ENCODE measurements around the gene FBXL14. TPM values are rescaled to one million over a fixed set of nuclear protein-coding genes. Genes with fewer than 3 reads are reported as not detected.
A peak's percentile ranks its signal among the peaks of the same experiment; 100 is the strongest.

The FBXL14 gene
- polyA plus RNA-seq, 3 donors, result 6.2 to 9.8 (median 7.2) TPM

DNA sequence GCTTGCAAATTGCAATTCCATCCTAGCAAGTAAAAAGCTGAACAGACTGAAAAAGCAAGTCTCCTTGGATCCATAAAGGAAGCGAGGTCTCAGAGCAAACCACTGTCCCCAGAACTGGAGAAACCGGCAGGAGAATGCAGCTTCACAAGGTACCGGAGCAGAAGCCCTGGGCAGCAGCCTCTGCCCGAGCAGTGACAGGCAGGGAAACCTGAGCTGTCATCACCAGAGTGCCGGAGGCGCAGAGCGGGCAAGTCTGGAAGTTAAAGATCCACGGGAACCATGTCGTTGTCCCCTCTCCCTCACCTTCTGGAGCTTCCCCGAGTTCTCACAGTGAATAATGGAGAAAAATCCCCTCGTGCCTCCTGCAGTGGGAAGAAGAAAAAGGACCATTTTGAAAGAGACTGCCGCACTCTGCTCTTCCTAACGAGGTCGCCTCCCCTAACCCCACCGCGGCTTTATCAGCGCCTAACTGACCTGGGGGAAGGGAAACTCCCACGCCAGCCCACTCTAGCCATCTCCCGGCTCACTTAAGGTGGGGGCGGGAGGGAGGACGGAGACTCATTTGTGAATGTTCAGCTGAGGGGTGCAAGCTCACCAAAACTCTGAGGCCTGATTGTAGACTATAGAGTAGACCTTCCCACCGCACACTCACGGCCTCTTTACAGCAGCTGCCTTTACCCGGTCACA lies 27.8 kb downstream of the FBXL14 start:
- H3K4me1 Mint-ChIP-seq, result no peaks in the 10 kb centered on the region

GRCh38 chr12:1565172-1565571 lies 29.2 kb downstream of the FBXL14 start:
- Mint-ChIP-seq H3K36me3 (no peaks in the 10 kb centered on the region), H3K27me3 (ENCODE audit: low read depth in 3 of 3) (peaks cover 1 to 21% (median 10%) of the 10 kb centered on the region in 3 donors), H3K9me3 (no peaks in the 10 kb centered on the region), H3K4me3 (no peak overlapping the region), H3K4me1 (no peaks in the 10 kb centered on the region), H3K27ac (no peak overlapping the region)
- Histone ChIP-seq H3K9ac (ENCODE audit: insufficient read depth, low read length, poor library complexity, severe bottlenecking) (no peak overlapping the region), H2AFZ (ENCODE audit: insufficient read depth, low read depth, low read length, poor library complexity, severe bottlenecking) (no peak overlapping the region), H3K27ac (ENCODE audit: low read depth in 1 of 2, low read length in 2 of 2) (no peak overlapping the region), H3K36me3 (replicated peaks in 1 of 2; ENCODE audit: control insufficient read depth in 1 of 2, insufficient read depth in 2 of 2, low read length in 2 of 2) (no peaks in the 10 kb centered on the region), H4K20me1 (ENCODE audit: insufficient read depth, low read length) (no peaks in the 10 kb centered on the region), H3K4me3 (replicated peaks in 1 of 3; ENCODE audit: low read depth in 2 of 3, low read length in 3 of 3) (no peak overlapping the region), H3K27me3 (ENCODE audit: control insufficient read depth in 2 of 2, insufficient read depth in 2 of 2, low read length in 2 of 2) (no peaks in the 10 kb centered on the region), H3K4me1 (ENCODE audit: control insufficient read depth in 1 of 2, insufficient read depth in 2 of 2, low read length in 2 of 2) (no peaks in the 10 kb centered on the region), H3K9me3 (replicated peaks in 1 of 2; ENCODE audit: control insufficient read depth in 1 of 2, insufficient read depth in 1 of 2, low read length in 2 of 2) (no peaks in the 10 kb centered on the region), H3K4me2 (replicated peaks; ENCODE audit: extremely low read depth, low read length, poor library complexity, severe bottlenecking) (no peak overlapping the region), H3K79me2 (ENCODE audit: insufficient read depth, low read length) (no peaks in the 10 kb centered on the region)
- no peak for DNase-seq
- WGBS (ENCODE audit: insufficient coverage), result no CpG with 5 or more reads among the region's 5 CpGs
- TF ChIP-seq CTCF (IDR thresholded peaks at IDR 0.05), result no peak
- intact Hi-C loops (cut with micrococcal nuclease), result no loop called here

More for the DNA sequence above, 27.8 kb downstream of the FBXL14 start:
- peak overlapping the region in 1 of 7 donors; percentile 4 for H3K27ac Mint-ChIP-seq
- Histone ChIP-seq H3K9me3 (replicated peaks in 1 of 2; ENCODE audit: control insufficient read depth in 1 of 2, insufficient read depth in 1 of 2, low read length in 2 of 2) (no peaks in the 10 kb centered on the region), H3K9ac (ENCODE audit: insufficient read depth, low read length, poor library complexity, severe bottlenecking) (no peak overlapping the region), H4K20me1 (ENCODE audit: insufficient read depth, low read length) (no peaks in the 10 kb centered on the region), H2AFZ (ENCODE audit: insufficient read depth, low read depth, low read length, poor library complexity, severe bottlenecking) (no peak overlapping the region), H3K27ac (ENCODE audit: low read depth in 1 of 2, low read length in 2 of 2) (no peak overlapping the region), H3K79me2 (ENCODE audit: insufficient read depth, low read length) (no peaks in the 10 kb centered on the region), H3K36me3 (replicated peaks in 1 of 2; ENCODE audit: control insufficient read depth in 1 of 2, insufficient read depth in 2 of 2, low read length in 2 of 2) (no peaks in the 10 kb centered on the region), H3K4me3 (replicated peaks in 1 of 3; ENCODE audit: low read depth in 2 of 3, low read length in 3 of 3) (no peak overlapping the region), H3K4me2 (replicated peaks; ENCODE audit: extremely low read depth, low read length, poor library complexity, severe bottlenecking) (no peak overlapping the region), H3K27me3 (ENCODE audit: control insufficient read depth in 2 of 2, insufficient read depth in 2 of 2, low read length in 2 of 2) (no peaks in the 10 kb centered on the region), H3K4me1 (ENCODE audit: control insufficient read depth in 1 of 2, insufficient read depth in 2 of 2, low read length in 2 of 2) (no peaks in the 10 kb centered on the region)
- intact Hi-C loops (cut with micrococcal nuclease), result no loop called here
- no peak for TF ChIP-seq CTCF (IDR thresholded peaks at IDR 0.05)
- 99% methylated on average over 5 of the region's 24 CpGs for WGBS (ENCODE audit: insufficient coverage)
- no peaks in the 10 kb centered on the region for H3K36me3 Mint-ChIP-seq
- peaks cover 1 to 21% (median 11%) of the 10 kb centered on the region in 3 donors for H3K27me3 Mint-ChIP-seq (ENCODE audit: low read depth in 3 of 3)
- H3K9me3 Mint-ChIP-seq, result no peaks in the 10 kb centered on the region
- no peak overlapping the region for H3K4me3 Mint-ChIP-seq
- DNase-seq, result no peak

Measured in CD14-positive monocyte (primary cell).